Measurements from ENCODE around the gene FUBP3. TPM values are rescaled to one million over a fixed set of nuclear protein-coding genes. Genes with fewer than 3 reads are reported as not detected.

The FUBP3 gene, protein sequence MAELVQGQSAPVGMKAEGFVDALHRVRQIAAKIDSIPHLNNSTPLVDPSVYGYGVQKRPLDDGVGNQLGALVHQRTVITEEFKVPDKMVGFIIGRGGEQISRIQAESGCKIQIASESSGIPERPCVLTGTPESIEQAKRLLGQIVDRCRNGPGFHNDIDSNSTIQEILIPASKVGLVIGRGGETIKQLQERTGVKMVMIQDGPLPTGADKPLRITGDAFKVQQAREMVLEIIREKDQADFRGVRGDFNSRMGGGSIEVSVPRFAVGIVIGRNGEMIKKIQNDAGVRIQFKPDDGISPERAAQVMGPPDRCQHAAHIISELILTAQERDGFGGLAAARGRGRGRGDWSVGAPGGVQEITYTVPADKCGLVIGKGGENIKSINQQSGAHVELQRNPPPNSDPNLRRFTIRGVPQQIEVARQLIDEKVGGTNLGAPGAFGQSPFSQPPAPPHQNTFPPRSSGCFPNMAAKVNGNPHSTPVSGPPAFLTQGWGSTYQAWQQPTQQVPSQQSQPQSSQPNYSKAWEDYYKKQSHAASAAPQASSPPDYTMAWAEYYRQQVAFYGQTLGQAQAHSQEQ
- total RNA-seq (2014; rRNA removed; shearing (Covaris generic)) = 54.7 and 57.3 TPM in 2 replicates
- 46.2 and 72.1 TPM in 2 replicates for polyA plus RNA-seq (2014; cell fraction: nucleus; rRNA removed)

DNA sequence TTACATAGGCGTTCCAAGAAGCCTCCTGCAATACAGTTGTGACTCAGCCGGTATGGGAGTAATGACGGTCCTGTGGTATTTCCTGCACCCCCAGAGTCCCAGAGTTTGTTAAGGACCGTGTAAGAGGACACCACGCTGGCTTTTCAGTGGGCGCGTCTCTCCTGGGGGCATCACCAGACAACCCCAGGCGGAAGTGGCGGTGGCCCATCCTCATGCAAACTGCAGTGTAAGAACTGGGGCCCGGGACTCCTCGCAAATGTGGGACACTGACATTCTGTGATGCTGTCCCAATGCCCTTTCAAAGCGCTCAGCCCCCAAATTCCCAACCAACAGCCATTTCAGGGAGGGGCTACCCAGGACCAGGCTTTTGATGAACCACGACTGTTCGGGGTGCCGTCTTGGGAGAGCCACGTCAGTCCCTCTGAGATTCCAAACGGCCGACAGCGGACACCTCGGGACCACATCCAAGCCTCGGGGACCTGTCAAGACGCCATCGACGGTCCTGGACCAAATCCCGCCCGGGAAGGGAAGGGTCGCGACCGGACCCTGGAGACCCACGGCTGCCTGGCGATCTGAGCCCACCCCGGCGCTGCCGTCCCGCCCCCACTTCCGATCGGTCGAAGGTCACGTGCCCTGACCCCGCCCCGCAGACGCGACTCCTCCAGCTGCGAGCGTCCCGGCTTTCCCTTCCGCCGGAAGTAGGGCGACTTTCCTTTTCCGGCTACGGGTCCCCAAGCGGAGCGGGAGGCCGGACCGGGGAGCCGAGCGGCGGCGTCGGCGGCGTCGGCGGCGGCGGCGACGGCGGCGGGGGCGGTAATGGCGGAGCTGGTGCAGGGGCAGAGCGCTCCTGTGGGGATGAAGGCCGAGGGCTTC, at the start of gene FUBP3:
TSS of gene FUBP3 (plus strand) at position 713 of the 873 bp plus-strand sequence. CDS start at position 817, 104 bp downstream.
- DNase-seq (ENCODE audit: extremely low read depth, low read depth) = peak; percentile 89

DNA sequence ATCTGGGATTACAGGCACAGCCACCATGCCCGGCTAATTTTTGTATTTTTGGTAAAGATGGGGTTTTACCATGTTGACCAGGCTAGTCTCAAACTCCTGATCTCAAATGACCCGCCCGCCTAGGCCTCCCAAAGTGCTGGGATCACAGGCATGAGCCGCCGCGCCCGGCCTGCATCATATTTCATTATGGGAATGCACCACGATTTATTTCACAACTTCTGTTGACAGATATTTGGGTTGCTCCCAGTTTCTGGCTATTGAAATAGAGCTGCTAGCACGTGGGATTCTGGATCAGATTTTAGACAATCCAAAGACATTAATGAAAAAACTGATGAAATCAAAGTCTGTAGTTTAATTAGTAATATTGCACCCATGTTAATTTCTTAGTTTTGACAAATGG, 48.4 kb upstream of the FUBP3 start:
- DNase-seq (ENCODE audit: extremely low read depth, low read depth) = no peak

DNA sequence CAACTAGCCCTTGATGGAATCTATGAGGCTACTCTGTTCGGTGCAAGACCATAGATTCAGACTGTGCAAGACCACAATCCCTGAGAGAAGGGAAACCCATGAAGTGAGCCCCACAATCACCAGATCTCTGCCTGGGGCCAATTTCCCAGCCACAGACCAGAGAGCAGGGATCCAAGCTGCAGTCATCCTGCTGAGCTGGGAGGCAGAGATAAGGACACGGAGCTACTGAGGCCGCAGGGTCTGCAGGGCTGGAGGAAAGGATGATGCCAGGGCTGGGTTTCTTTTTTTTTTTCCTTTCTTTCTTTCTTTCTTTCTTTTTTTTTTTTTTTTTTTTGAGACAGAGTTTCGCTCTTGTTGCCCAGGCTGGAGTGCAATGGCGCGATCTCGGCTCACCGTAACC, 47.7 kb upstream of the FUBP3 start:
- DNase-seq (ENCODE audit: extremely low read depth, low read depth) = no peak

DNA sequence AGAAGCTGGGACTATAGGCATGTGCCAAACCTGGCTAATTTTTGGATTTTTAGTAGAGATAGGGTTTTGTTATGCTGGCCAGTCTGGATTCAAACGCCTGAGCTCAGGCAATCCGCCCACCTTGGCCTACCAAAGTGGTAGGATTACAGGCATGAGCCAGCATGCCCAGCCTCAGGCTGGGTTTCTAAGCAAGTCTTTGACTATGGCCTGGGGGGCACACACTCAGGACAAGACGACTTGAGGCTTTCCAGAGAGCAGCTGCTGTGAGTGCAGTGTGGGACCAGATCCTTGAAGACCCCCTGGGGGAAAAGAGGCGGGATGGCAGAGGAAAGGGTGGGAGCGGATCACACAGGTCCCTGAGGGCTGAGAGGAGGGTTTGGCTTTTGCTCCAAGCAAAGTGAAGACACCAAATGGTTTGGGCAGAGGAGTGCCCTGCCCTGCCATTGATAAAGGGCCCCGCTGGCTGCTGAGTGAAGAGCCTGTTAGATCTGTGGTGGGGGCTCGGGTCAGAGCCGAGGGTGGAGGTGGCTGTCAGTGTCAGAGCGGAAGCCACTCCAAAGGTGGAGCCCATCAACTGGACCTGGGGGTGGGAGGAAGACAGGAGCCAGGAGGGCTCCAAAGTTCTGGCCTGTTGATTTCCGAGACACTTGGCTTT, 46.8 kb upstream of the FUBP3 start:
- no peak for DNase-seq (ENCODE audit: extremely low read depth, low read depth)

DNA sequence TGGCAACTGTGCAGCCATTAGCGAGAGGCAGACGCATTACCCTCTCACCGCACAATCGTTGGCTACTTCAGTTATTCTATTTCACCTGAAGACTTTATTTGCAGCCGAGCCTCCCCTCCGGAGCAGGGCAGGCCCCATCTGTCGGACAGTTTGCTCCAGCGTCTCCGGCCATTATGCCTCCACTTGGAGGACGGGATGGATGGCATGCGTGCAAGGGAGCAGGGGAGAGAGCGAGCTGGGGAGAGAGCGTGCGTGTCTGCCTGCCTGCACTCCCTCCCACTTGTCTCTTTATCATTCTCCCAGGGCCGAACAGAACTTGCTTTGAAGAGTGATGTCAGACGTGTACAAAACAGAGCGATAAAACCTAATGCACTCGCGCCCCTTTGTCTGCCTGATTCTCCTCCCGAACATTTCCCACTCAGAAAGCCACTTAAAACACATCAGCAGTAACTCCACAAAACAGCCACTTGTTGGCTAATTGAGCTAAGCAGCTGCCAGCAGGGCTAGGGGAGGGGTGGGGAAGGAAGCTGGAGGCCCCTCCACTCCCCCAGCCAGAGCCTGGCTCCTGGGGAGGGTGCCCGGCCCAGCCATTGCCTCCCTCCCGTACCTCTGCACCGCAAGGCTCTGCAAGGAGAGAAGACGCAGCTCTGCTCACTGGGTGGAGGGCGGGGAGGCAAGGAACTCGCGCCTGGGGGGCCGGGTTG, 43.4 kb upstream of the FUBP3 start:
- DNase-seq (ENCODE audit: extremely low read depth, low read depth) = no peak

DNA sequence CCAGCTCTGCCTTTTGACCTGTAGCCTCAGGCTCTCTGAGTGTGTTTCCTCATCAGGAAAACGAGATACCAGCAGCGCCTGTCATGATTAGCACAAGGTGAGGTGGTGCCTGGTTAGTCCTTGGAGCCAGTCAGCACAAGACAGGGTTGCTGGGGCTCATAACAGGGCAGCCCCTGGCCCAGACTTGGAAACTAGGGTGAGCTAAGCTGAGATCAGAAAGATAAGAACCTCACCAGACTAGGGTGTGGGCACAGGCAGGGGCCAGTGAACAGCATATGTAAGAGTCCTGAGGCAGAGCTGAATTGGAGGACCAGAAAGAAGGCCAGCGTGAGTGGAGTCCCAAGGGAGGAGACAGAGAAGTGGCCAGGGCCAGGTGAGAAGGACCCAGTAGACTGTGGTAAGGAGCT, 42.7 kb upstream of the FUBP3 start:
- DNase-seq (ENCODE audit: extremely low read depth, low read depth) = no peak

DNA sequence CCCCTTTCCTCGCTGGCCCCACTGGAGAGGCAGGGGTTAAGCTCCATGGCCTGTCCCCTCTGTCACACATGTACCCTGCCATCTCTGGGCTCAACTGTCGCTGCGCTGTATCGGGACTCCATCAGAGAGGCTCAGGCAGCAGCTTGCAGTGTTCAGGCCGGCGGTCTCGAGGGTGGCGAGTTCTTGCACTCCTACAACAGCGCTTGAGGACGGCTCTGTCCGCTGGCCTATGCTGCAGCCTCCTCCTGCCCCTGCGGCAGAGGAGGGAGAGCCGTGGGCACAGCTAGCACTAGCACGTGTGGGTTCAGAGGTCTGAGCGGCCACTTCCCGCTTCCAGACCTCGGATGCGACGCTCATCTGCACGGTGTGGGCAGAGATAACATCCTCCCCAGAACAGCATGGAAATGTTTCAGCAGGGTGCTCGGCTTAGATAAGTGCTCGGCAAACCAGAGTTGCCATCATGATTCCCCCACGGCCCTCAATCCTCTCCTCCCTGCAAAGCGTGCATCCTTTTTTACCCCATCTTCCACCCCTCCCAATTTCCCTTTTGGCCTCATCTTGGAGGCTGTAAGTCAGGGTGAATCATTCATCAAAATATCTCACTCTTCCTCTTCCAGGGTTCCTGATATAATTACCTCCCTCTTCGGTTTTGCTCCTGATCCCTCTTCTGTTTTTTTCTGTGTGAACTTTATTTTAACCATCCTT, 41.9 kb upstream of the FUBP3 start:
- DNase-seq (ENCODE audit: extremely low read depth, low read depth) = no peak

DNA sequence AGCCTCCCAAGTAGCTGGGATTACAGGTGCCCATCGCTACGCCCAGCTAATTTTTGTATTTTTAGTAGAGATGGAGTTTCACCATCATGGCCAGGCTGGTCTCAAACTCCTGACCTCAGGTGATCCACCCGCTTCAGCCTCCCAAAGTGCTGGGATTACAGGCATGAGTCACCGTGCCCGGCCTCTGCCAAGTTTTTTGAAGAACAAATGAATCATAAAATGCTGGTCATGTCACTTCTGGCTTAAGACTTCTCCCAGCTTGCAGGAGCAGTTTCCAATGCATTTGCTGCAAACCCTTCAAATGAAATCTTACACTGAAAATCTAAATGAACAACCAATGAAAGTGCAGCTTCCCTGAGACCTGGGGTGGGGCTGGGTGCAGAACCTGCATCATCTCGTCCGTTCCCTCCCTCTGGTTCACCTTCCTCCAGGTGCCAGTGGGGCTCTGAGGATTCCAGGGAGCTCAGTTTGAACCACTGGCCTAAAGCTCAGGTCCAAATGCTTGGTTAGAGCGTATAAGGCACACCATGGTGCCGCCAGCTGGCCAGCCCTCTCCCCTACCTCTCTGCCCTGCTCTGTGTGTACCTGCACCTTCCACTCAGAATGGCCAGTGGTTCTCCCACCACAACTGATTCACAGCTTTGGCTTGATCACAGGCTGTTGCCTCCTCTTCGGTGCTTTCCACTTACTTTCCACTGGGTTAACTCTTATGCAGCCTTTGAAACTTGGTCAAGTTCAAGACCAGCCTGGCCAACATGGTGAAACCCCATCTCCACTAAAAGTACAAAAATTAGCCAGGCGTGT, 39.8 kb upstream of the FUBP3 start:
- DNase-seq (ENCODE audit: extremely low read depth, low read depth) = peak; percentile 29

DNA sequence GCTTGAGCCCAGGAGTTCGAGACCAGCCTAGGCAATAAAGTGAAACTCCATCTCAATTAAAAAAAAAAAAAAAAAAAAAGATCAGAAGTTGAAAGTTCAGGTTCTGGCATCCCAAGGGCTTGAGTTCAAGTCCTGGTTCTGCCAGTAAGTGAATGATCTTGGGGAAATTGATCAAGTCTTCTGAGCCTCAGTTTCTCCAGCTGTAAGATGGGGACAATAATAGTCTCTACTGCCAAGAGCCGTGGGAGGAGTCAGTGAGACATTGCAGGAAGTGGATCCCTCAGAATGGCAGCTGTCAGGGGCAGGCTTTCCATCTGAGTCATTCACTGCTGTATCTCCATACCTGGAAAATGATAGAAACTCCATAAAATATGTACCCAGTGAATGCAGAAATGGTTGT, 37.8 kb upstream of the FUBP3 start:
- no peak for DNase-seq (ENCODE audit: extremely low read depth, low read depth)

DNA sequence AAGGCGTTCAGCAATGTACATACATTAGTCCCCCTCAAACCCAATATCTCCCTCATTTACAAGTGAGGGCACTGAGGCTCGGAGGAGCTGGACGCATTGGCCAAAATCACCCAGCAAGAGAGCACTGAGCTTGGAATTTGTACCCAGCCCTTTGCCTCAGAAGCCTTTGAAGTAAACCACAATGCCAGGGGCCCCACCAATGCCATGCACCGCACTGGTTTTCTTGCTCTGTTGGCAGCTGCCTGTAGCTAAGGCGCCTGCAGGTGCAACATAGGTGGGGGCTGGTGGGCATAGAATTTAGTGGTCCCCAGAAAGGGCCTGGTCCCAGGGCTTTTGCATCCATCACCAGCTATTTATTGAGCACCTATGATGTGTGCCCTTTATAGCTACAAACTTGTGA, 37.3 kb upstream of the FUBP3 start:
- no peak for DNase-seq (ENCODE audit: extremely low read depth, low read depth)

DNA sequence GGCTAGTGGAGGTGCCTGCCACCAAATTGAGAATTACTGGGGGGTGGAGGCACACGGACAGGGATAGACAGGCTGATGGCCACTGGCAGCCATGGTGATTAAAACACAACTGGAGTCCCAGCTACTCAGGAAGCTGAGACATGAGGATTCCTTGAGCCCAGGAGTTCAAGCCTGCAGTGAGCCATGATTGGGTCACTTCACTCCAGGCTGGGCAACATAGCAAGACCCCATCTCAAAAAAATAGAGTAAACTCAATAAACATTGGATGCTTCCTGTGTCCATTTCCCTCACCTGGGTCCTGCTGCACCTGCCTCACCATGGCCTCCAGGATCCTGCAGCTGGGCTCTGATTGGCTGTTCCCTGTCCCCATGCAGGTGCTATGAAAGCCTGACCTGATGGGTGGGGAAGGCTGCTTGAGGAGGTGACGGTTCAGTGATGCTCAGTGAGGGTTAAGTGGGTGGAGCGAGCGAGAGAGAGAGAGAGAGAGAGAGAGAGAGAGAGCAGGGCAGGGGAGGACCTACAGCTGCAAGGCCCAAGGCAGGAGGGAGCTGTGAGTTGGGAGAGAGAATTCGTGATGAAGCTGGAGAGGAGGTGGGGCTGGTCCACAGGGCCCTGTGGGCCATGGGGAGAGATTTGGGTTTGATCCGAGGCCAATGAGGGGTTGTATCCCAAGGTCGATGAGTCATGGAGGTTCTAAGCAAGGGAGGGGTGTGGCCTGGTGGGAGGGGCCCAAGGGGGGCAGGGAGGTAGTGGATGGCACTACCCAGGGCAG, 36.7 kb upstream of the FUBP3 start:
- no peak for DNase-seq (ENCODE audit: extremely low read depth, low read depth)

DNA sequence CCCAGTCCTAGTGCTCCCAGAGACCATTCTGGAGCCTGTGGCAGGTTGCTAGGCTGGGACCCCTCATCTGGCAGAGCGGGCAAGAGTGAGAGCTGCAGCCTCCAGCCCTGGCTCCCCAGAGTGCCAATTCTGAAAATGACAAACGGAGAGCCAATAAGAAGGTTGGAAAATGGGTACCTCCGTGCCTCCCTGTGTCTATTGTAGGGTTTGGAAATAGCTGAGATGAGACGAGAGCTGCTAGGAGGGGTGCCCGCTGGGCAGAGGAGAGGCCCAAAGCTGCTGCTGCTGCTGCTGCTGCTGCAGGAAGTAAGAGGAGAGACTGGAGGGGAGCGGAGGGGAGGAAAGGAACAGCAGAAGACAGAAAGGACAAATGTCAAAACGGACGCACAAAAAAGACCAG, 36.0 kb upstream of the FUBP3 start:
- no peak for DNase-seq (ENCODE audit: extremely low read depth, low read depth)

DNA sequence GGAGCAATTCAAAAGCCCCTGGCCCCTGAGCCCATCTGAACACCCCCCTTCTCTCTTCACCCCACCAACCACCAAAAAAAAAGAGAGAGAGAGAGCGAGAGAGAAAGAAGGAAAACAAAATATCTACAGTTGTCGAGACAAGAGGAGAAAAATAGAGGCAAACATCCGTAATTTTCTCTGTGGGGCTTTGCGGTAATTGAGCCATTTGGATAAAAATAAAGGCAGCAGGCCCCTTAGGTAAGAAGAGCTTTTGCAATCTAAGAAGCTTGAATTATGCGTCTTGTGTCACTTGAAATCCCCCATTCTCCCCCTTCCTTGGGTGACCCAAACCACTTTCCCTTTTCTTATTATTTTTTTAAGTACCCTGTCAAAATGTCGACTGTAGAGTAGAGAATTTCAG, 35.5 kb upstream of the FUBP3 start:
- no peak for DNase-seq (ENCODE audit: extremely low read depth, low read depth)

DNA sequence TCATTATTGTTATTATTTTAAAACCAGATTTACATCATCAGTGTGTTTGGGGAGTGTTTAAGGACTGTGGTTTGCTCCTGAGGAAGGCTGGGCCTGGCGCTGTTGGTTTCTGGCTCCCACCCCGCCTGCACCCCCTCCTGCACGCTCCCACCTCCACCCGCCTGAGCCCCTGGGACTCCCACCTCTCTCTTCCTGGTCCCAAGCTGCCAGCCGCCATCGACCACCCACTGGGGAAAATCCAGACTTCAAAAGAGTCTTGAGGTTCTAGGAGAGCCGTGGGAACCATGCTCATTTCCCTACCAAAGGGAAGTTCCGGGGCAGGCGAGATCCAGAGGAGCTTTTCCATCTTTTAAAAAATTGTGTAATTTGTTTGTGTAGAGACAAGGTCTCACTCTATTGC, 35.0 kb upstream of the FUBP3 start:
- no peak for DNase-seq (ENCODE audit: extremely low read depth, low read depth)

DNA sequence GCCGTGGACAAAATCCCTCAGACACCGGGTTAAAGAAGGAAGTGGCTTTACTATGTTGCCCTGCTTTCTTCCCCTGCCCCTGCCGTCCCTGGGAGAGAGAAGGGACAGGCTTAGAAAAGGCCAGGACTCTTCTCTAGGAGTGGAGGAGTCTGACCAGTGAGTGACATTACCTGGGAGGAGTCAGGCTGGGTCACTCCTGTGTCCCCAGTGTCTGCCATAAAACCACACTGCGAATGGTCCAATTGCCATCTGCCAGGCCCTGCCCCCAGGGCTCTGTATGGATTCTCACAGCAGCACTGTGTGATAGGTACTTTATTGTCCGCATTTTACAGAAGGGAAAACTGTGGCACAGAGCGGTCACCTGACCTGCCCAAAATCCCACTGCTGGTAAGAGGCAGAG, 31.3 kb upstream of the FUBP3 start:
- no peak for DNase-seq (ENCODE audit: extremely low read depth, low read depth)

DNA sequence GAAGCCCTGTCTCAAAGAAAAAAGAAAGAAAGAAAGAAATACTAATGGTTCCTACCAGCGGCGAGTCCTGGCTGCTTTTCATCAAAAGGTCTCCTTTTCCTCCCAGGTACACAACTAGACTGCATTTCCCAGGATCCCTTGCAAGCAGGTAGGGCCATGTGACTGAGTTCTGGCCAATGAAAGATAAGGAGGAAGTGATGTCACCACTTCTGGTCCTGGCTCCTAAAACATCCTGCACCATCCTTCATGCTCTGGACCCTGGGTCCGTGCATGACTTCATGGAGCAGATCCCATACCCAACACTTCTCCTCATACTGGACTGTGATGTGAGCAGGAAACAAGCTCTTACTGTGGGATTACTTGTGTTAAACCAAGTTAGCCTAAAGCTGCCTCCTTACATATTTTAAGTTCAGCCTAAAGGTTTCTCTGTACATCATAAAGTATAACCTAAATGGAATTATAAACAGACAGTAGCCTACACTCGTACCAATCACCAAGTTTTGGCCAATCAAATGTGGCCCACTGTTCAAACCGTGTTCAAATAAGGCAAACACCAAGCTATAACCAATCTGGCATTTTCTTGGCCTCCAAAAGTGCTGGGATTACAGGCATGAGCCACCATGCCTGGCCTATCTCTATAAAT, 30.2 kb upstream of the FUBP3 start:
- no peak for DNase-seq (ENCODE audit: extremely low read depth, low read depth)

DNA sequence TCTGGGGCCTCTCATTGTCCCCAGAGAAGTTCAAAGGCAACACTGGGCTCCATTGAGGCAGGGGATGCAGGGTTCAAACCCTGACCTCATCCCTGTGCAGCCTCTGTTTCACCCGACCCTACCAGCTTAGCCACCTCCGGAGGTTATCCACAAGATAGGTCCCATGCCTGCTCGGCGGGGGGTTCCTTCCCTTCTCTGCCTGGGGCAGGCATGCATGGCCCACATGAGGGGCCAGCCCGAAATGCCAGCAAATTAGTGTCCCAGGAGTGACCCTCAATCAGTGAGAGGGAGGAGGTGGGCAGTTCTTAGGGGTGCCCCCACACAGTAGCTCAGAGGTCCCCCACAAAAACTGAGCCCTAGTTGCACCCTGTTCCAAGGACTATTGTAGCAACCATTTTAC, 24.8 kb upstream of the FUBP3 start:
- DNase-seq (ENCODE audit: extremely low read depth, low read depth) = no peak

DNA sequence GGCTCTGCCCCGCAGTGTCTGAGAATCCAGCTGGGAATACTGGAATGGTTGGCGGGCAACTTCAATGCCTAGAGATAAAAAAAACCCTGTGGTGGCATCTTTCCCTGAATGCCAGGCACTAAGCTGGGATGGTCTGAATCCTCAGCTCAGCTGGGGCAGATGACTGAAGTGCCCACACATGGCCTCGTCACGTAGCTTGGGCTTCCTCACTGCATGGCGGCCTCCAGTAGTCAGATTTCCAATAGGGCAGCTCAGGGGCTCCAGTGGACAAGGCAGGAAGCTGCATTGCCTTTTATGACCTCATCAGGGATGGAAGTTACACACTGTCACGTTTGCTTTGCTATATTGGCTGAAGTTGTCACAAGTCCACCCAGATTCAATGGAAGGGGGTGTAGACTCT, 24.3 kb upstream of the FUBP3 start:
- DNase-seq (ENCODE audit: extremely low read depth, low read depth) = no peak
